22Rv1 (cell line): Measurements from ENCODE around the gene OR10A6.

Experiments
- H3K27ac ChIP-seq: fragments of 450-650 bp; 2 replicates; pipeline ENCODE4 v1.5.1; 2017
- CTCF ChIP-seq: fragments of 450-650 bp; IDR thresholded peaks from 2 replicates; pipeline ENCODE4 v1.5.1; 2017; ENCODE audit warnings: mild to moderate bottlenecking
- ZFX ChIP-seq: fragments of 450-650 bp; IDR thresholded peaks from 2 replicates; pipeline ENCODE4 v1.6.1; 2017; ENCODE audit warnings: antibody characterized with exemption, borderline replicate concordance

The OR10A6 gene

GRCh38 chr11:7918141-7918540 is 12.9 kb downstream of the OR10A6 start:
- H3K27ac ChIP-seq, result no peak overlapping the region

GRCh38 chr11:7911011-7911410 is 20.1 kb downstream of the OR10A6 start:
- H3K27ac ChIP-seq, result no peak overlapping the region
- no peak for TF ChIP-seq ZFX
- no peak for TF ChIP-seq CTCF

More at GRCh38 chr11:7918141-7918540, 12.9 kb downstream of the OR10A6 start:
- no peak for TF ChIP-seq ZFX
- TF ChIP-seq CTCF, result no peak

GRCh38 chr11:7910286-7910788 is 20.7 kb downstream of the OR10A6 start:
- H3K27ac ChIP-seq, result no peak overlapping the region

GRCh38 chr11:7909585-7910285 is 21.3 kb downstream of the OR10A6 start:
- no peak overlapping the region for H3K27ac ChIP-seq
- TF ChIP-seq ZFX (no peak), CTCF (no peak)

More at GRCh38 chr11:7910286-7910788, 20.7 kb downstream of the OR10A6 start:
- TF ChIP-seq ZFX, result no peak
- no peak for TF ChIP-seq CTCF

GRCh38 chr11:7907121-7907520 is 23.9 kb downstream of the OR10A6 start:
- no peak for TF ChIP-seq CTCF
- no peak for TF ChIP-seq ZFX
- H3K27ac ChIP-seq, result no peak overlapping the region

- no peak for TF ChIP-seq CTCF
- TF ChIP-seq ZFX, result no peak
- no peak overlapping the region for H3K27ac ChIP-seq
Observed at GRCh38 chr11:7906481-7906880, 24.6 kb downstream of the OR10A6 start.

GRCh38 chr11:7905961-7906429 is 25.1 kb downstream of the OR10A6 start:
- no peak for TF ChIP-seq ZFX
- no peak for TF ChIP-seq CTCF
- H3K27ac ChIP-seq, result no peak overlapping the region
